ENCODE measurements around the gene PRM3.

PRM3 gene, protein sequence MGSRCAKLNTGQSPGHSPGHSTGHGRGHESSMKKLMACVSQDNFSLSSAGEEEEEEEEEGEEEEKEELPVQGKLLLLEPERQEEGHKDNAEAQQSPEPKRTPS

DNA sequence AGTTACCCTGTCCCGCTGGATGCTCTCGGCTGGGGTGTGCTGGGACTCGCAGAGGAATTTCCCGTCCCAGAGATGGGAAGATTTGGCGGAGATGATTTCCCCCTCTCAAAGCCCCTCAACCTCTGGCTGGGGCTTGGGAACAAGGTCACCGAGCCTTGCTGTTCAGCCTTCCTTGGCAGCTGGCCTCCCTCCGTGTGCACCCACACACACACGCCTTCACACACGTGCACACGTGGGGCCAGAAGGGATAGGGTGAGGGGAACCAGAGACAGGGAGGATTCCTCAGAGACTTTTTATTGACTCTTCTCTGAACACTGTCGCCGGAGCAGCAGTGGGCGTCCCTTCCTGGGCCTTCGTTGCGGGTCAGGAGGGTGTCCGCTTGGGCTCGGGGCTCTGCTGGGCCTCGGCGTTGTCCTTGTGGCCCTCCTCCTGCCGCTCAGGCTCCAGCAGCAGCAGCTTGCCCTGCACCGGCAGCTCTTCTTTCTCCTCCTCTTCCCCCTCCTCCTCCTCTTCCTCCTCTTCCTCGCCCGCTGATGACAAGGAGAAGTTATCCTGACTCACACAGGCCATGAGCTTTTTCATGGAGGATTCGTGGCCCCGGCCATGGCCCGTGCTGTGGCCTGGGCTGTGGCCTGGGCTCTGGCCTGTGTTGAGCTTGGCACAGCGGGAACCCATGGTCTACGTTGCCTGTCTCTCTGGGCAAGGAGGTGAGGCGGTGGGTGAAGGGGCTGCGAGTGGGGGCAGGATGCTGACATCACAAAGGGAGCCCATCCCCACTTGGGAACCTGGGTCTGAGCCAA, at the start of gene PRM3:
Gene PRM3 (minus strand): TSS at position 709 of the 800 bp plus-strand sequence. CDS start 34 bp downstream, at position 675.
- peaks cover 0 to 2% of the 10 kb centered on the region in 2 donors for H3K4me1 Mint-ChIP-seq
- H3K9me3 Mint-ChIP-seq = no peaks in the 10 kb centered on the region
- no peak for ATAC-seq (replicated peaks)
- no peak for DNase-seq
- H3K27me3 Mint-ChIP-seq = no peaks in the 10 kb centered on the region
- H3K36me3 Mint-ChIP-seq = no peaks in the 10 kb centered on the region
- H3K27ac Mint-ChIP-seq = no peak within 1 kb of the TSS
- peak within 1 kb of the TSS in 1 of 2 donors; percentile 26 for H3K4me3 Mint-ChIP-seq

DNA sequence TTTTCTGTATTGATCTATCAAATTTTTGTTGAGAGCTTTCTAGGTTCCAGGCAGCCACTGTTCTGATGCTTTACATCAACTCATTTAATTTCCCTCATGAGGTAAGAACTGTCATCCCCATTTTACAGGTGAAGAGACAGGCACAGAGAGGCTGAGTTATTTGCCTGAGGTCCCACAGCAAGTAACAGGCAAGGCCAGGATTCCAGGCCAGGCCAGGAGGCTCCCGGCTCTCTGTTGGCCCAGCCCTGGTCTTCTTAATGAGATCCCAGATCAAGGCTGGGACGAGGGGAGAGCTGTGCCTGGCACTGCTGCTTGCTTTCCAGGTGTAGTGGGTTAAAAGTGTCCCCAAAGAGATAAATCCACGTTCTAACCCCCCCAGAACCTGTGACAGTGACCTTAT, 49.4 kb upstream of the PRM3 start:
- ATAC-seq (replicated peaks) (no peak), DNase-seq (no peak)
- Mint-ChIP-seq H3K9me3 (peaks cover 3 to 4% of the 10 kb centered on the region in 2 donors), H3K27ac (no peak overlapping the region), H3K36me3 (peaks cover 4 to 7% of the 10 kb centered on the region in 2 donors), H3K4me3 (no peak overlapping the region), H3K27me3 (no peaks in the 10 kb centered on the region), H3K4me1 (peaks cover 35 to 36% of the 10 kb centered on the region in 2 donors)

DNA sequence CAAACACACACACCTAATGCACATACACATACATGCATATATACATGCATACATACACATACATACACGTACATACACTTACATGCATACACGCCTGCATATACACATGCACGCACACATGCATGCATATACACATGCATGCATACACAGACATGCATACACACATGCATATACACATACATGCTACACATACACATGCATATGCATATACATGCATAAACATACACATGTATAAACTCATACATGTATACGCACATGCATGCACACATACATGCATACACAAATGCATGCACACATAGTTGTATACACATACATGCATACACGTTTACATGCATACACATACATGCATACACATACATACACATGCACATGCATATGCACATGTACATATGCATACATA, 48.2 kb upstream of the PRM3 start:
- no peak overlapping the region for H3K27ac Mint-ChIP-seq
- DNase-seq = no peak
- H3K4me3 Mint-ChIP-seq = no peak overlapping the region
- H3K4me1 Mint-ChIP-seq = peaks cover 24 to 25% of the 10 kb centered on the region in 2 donors
- no peak for ATAC-seq (replicated peaks)
- no peaks in the 10 kb centered on the region for H3K9me3 Mint-ChIP-seq
- H3K36me3 Mint-ChIP-seq = peaks cover 0 to under 1% of the 10 kb centered on the region in 2 donors
- no peaks in the 10 kb centered on the region for H3K27me3 Mint-ChIP-seq

DNA sequence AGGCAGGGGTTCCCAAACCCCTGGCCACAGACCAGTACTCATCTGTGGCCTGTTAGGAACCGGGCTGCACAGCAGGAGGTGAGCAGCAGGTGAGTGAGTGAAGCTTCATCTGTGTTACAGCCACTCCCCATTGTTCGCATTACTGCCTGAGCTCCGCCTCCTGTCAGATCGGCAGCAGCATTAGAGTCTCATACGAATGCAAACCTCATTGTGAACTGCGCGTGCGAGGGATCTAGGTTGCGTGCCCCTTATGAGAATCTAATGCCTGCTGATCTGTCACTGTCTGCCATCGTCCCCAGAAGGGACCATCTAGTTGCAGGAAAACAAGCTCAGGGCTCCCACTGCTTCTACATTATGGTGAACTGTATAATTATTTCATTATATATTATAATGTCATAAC, 46.7 kb upstream of the PRM3 start:
- H3K9me3 Mint-ChIP-seq = no peaks in the 10 kb centered on the region
- no peaks in the 10 kb centered on the region for H3K36me3 Mint-ChIP-seq
- peaks cover 11 to 17% of the 10 kb centered on the region in 2 donors for H3K4me1 Mint-ChIP-seq
- H3K4me3 Mint-ChIP-seq = no peak overlapping the region
- no peak overlapping the region for H3K27ac Mint-ChIP-seq
- H3K27me3 Mint-ChIP-seq = no peaks in the 10 kb centered on the region
- no peak for ATAC-seq (replicated peaks)
- no peak for DNase-seq

DNA sequence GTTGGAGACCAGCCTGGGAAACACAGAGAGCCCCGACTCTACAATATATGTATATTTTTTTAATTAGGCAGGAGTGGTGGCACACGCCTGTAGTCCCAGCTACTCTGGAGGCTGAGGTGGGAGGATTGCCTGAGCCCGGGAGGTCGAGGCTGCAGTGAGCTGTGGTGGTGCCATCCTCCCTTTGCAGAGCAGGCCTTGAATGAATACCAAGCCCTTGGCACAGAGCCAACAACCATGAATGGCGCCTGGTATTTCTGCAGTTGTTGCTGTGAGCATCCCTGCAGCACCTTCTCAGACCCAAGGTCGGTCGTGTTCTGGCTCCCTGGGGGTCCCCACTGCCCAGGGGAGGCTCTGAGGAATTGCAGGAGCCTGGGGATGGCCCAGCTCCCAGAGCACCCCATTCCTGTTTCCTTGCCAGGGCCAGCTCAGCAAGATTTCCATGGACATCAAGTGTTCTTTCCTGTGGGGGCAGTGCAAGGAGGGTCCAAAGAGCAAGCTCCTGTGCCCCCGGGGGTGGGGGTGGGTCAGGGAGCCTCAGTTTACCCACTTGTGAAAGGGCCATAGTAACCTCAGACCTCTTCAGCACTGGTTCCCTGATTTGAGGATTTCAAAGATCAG, 46.2 kb upstream of the PRM3 start:
- DNase-seq (no peak), ATAC-seq (replicated peaks) (no peak)
- H3K9me3 Mint-ChIP-seq = no peaks in the 10 kb centered on the region
- no peak overlapping the region for H3K27ac Mint-ChIP-seq
- no peak overlapping the region for H3K4me3 Mint-ChIP-seq
- H3K27me3 Mint-ChIP-seq = no peaks in the 10 kb centered on the region
- peaks cover 10 to 13% of the 10 kb centered on the region in 2 donors for H3K4me1 Mint-ChIP-seq
- H3K36me3 Mint-ChIP-seq = no peaks in the 10 kb centered on the region

DNA sequence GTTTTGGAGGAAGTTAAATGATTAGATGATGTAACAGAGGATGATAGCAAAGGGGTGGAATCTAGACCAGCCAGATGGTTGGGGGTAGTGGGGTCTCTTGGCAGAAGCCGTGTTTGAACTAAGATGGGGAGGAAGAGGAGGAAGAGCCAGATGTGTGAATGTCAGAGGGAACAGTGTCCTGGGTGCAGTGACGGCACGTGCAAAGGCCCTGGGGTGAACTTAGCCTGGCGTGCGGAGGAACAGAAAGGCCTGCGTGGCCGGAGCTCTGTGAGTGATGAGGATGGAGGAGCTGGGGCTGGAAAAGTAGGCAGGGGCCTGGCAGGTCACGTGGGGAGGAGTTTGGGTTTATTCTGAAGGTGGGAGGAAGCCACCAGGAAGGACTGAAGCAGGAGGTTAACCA, 45.4 kb upstream of the PRM3 start:
- Mint-ChIP-seq H3K4me1 (peaks cover 17 to 19% of the 10 kb centered on the region in 2 donors), H3K36me3 (no peaks in the 10 kb centered on the region), H3K27ac (peak overlapping the region; percentile 80), H3K27me3 (no peaks in the 10 kb centered on the region), H3K9me3 (no peaks in the 10 kb centered on the region), H3K4me3 (no peak overlapping the region)
- ATAC-seq (replicated peaks) = no peak
- no peak for DNase-seq

DNA sequence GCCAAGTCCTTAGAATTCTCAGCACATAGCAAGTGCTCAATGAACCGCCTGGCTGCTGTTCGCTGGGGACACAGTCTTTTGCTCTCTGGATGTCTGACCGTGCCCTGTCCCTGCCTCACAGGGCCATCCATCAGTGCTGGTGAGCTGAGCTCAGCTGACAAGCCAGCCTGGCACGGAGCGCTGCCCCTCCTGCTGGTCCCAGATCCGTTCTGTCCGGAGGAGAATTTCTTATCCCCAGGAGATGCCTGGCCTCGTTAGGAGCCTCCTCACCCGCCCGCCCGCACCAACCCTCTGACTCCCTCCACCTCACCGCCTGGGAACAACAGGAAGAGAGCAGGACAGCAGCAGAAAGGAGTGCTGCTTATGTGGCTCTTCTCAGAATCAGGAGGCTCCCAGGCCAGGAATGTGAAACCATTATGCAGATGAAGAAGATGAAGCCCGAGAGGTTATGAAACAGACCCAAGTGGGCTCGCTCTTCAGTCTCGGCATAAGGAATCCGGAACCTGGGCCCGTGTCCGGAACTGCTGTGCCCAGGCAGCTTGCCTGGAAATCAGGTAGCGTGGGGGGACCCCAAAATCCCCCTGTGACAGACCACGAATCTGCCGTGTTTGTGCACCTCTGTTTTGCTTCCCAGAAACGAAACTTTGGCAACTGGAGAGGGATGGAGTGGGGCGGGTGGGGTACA, 43.0 kb upstream of the PRM3 start:
- peaks cover 26 to 35% of the 10 kb centered on the region in 2 donors for H3K4me1 Mint-ChIP-seq
- H3K36me3 Mint-ChIP-seq = no peaks in the 10 kb centered on the region
- ATAC-seq (replicated peaks) = no peak
- H3K4me3 Mint-ChIP-seq = no peak overlapping the region
- H3K9me3 Mint-ChIP-seq = no peaks in the 10 kb centered on the region
- H3K27me3 Mint-ChIP-seq = no peaks in the 10 kb centered on the region
- no peak overlapping the region for H3K27ac Mint-ChIP-seq
- DNase-seq = no peak

DNA sequence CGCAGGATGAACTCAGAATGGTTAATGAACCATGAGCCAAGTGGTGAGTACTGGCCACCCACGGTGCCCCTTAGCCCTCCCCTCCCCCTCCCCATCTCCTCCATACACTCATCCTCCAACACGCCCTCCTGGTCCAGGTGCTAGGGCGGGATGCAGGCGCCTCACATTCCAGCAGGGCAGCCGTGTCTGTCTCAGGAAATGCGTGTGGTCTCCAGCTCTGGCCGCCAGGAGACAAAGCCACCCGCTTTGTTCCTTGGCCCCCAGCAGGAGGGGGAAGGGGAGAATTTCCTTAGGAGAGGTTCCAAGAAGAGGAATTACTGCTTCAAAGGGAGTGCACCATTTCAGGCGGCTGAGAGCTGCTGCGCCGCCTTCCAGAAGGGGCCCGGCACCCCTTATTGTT, 42.1 kb upstream of the PRM3 start:
- H3K27ac Mint-ChIP-seq = no peak overlapping the region
- H3K4me3 Mint-ChIP-seq = no peak overlapping the region
- no peaks in the 10 kb centered on the region for H3K9me3 Mint-ChIP-seq
- peaks cover 32 to 45% of the 10 kb centered on the region in 2 donors for H3K4me1 Mint-ChIP-seq
- ATAC-seq (replicated peaks) (no peak), DNase-seq (no peak)
- H3K36me3 Mint-ChIP-seq = no peaks in the 10 kb centered on the region
- no peaks in the 10 kb centered on the region for H3K27me3 Mint-ChIP-seq

DNA sequence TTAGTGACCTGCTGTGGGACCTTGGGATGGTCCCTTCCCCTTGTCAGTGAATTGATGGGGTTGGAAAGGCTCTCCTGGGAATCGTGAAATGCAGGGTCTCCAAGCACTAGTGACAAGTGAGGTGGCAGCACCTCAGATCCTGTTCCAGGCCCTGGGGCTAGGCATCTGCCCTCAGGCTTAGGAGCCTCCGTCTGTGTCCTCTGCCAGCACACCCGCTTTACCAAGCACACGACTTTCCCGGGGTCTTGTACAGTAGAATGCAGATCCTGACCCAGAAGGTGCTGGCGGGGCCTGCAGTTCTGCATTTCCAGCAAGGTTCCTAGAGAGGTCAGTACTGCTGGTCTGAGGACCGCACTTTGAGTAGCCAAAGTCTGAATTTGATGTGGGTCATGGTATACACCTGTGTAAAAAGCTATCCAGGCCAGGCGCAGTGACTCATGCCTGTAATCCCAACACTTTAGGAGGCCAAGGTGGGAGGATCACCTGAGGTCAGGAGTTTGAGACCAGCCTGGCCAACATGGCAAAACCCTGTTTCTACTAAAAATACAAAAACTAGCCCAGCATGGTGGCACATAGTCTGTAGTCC, 41.0 kb upstream of the PRM3 start:
- Mint-ChIP-seq H3K4me1 (peaks cover 39 to 56% of the 10 kb centered on the region in 2 donors), H3K27me3 (no peaks in the 10 kb centered on the region), H3K36me3 (peaks cover 0 to 3% of the 10 kb centered on the region in 2 donors), H3K27ac (no peak overlapping the region), H3K9me3 (no peaks in the 10 kb centered on the region), H3K4me3 (no peak overlapping the region)
- ATAC-seq (replicated peaks) = no peak
- no peak for DNase-seq

DNA sequence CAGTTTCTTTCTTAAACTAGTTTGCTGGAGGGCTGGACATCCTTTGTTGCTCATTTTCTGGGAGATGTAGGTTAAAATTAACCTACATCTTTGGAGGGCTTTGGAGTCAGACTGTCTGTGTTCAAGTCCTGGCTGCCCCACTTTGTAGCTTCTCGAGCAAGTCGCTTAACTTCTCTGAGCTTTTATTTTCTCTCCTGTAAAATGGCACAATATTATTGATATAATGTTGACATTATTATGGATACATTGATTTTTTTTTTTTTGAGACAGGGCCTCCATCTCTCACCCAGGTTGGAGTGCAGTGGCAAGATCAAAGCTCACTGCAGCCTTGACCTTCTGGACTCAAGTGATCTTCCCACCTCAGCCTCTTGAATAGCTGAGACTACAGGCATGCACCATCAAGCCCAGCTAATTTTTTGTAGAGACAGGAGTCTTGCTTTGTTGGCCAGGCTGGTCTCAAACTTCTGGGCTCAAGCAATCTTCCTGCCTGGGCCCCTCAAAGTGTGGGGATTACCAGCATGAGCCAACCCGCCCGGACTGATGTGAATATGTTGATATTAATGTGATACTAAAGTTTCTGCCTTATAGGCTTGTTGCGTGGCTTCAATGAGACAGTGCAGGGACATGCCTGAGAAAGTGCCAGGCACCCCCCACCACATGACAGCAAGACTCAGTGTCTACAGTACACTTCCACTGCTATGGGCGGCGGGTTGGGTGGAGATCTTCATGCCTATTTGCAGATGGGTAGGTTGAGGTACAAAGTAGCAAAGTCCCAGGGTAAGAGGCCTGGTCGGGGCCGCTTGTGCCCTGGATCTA, 40.3 kb upstream of the PRM3 start:
- no peak overlapping the region for H3K27ac Mint-ChIP-seq

DNA sequence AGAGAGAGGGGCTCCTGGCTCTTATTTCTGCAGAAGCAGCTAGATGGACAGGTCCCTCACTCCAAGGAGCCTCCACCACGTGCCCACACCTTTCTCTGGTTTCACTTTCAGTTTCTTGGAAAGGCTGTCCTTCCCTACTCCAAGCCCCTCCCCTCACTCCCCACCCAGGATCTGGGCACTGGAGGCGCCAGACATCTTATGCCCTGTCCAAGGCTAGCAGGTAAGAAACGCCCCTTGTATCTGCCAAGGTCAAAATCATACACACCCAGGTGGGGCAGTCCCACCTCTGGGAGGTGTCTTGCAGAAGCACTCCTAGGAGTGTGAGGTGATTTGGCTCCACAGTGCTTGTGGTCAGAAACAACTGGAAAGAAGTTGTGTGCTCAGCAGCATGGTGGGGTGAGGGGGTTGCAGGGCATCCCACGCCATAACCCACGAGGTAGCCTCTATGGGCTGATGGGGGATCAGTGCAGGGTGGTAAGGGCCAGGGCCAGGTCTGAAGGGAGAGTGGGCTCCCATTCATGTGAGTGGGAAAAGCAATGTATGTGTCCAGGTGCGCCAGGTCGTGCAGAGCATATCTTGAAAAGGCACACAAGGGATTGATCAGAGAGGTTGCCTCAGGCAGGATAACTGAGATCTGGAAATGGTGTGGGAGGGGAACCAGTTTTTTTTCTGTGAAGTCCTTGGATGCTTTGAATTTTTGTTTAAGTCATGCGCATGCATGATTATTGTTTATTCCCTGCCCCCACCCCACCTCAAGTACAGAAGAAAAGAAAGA, 39.5 kb upstream of the PRM3 start:
- H3K4me1 Mint-ChIP-seq = peaks cover 47 to 71% of the 10 kb centered on the region in 2 donors
- no peaks in the 10 kb centered on the region for H3K27me3 Mint-ChIP-seq
- peak overlapping the region; percentile 11 for H3K27ac Mint-ChIP-seq
- DNase-seq = no peak
- H3K36me3 Mint-ChIP-seq = peaks cover 0 to 3% of the 10 kb centered on the region in 2 donors
- H3K9me3 Mint-ChIP-seq = no peaks in the 10 kb centered on the region
- no peak for ATAC-seq (replicated peaks)
- H3K4me3 Mint-ChIP-seq = peak overlapping the region in 1 of 2 donors; percentile 30

More for the DNA sequence above, 40.3 kb upstream of the PRM3 start:
- Mint-ChIP-seq H3K4me1 (peaks cover 42 to 63% of the 10 kb centered on the region in 2 donors), H3K36me3 (peaks cover 0 to 3% of the 10 kb centered on the region in 2 donors), H3K4me3 (no peak overlapping the region), H3K27me3 (no peaks in the 10 kb centered on the region), H3K9me3 (no peaks in the 10 kb centered on the region)
- ATAC-seq (replicated peaks) = no peak
- DNase-seq = no peak

DNA sequence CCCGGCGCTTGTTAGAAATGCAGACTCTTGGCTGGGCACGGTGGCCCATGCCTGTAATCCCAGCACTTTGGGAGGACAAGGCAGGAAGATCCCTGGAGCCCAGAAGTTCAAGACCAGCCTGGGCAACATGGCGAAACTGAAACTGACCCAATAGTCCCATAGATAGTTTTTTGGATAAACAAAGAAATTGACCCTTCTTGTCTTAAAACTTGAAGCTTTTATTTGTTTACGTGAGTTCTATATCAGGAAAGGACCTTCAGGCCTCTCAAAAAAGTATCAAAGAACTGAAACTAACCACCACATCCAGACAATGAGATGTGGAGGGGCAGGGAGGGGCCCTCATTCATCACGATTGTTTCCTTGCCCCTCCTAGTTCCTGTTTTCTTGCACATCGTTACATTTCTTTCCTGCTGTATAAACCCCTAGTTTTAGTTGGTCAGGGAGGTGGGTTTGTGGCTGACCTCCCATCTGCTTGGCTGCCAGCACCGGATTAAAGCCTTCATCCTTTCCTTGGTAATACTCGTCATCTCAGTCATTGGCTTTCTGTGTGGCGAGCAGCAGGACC, 37.6 kb upstream of the PRM3 start:
- H3K27ac Mint-ChIP-seq = peak overlapping the region; percentile 94

DNA sequence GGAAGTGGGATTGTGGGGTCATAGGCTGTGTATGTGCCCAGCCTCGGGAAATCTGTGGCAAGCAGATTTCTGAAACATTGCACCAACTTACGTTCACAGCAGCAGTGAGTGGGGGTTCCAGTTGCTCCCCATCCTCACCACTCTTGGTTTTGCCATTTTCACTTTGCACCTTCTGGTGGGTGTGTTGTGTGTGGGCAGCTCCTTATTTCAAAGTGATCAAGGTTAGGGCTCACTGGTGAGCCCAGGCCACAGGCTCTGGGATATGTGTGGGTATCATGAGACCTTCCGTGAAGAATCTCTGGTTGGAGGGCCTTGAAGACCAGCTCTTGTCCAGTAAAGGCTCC, 37.2 kb upstream of the PRM3 start:
- DNase-seq = no peak
- peak overlapping the region; percentile 42 to 49 for H3K4me3 Mint-ChIP-seq
- no peaks in the 10 kb centered on the region for H3K27me3 Mint-ChIP-seq
- H3K27ac Mint-ChIP-seq = peak overlapping the region; percentile 94
- ATAC-seq (replicated peaks) = no peak
- peaks cover 0 to 7% of the 10 kb centered on the region in 2 donors for H3K36me3 Mint-ChIP-seq
- peaks cover 53 to 89% of the 10 kb centered on the region in 2 donors for H3K4me1 Mint-ChIP-seq
- H3K9me3 Mint-ChIP-seq = peaks cover 0 to 2% of the 10 kb centered on the region in 2 donors

More for the DNA sequence above, 37.6 kb upstream of the PRM3 start:
- H3K4me3 Mint-ChIP-seq = peak overlapping the region; percentile 42 to 49
- H3K36me3 Mint-ChIP-seq = peaks cover 0 to 7% of the 10 kb centered on the region in 2 donors
- peaks cover 53 to 85% of the 10 kb centered on the region in 2 donors for H3K4me1 Mint-ChIP-seq
- H3K9me3 Mint-ChIP-seq = peaks cover 0 to 2% of the 10 kb centered on the region in 2 donors
- no peaks in the 10 kb centered on the region for H3K27me3 Mint-ChIP-seq
- DNase-seq = peak; percentile 73
- ATAC-seq (replicated peaks) = peak; percentile 70 to 71
